ENCODE data around the gene AGPS.
"Not testable (repeated sequence)": the region's sequence is repeated elsewhere in the genome, so short reads cannot be mapped to it uniquely, and the experiment has no call there.

The AGPS gene

DNA sequence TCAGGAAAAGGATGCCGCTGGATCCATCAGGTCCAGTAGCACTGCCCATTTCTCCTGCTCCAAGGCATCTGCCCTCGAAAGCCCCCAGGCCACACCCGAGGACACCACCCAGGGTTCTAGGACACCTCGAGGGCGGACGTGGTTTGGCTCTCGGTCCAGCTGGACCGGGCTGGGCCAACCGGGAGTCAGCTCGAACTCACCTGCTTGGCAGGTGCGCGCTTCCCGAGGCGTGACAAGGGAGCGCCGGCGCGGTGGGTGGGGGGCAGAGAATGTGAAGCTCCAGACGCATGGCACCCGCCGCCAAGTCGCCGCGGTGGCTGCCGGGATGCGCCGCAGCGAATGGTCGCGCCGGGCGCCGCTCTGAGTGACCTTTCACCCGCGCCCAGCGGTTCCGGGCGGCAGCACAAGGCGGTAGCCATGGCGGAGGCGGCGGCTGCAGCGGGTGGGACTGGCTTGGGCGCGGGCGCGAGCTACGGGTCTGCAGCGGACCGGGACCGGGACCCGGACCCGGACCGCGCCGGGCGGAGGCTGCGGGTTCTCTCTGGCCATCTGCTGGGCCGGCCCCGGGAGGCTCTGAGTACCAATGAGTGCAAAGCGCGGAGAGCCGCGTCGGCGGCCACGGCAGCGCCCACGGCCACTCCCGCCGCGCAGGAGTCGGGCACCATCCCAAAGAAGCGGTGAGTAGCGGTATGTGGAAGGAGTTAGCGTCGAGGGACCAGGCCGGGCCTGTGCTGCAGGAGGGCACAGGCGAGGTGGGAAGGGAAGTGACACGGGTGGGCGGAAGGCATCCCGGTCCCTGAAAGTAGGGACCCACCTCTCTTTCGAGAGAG, at the start of gene AGPS:
TSS of gene AGPS (plus strand) at position 401 of the 830 bp plus-strand sequence. CDS start at position 418, 17 bp downstream.
- DNase-seq (ENCODE audit: low read depth): peak; percentile 32

DNA sequence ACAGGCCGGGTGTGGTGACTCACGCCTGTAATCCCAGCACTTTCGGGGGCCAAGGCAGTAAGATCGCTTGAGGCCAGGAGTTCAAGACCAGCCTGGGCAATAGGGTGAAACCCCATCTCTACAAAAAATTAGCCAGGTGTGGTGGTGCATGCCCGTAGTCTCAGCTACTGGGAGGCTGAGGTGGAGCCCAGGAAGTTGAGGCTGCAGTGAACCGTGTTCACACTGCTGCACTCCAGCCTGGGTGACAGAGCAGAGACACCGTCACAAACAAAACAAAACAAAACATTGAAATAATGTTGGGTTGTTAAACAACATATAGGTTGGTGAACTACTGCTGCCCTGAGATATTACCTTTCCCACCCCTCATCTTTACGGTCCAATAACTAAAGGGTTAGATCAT, 48.8 kb upstream of the AGPS start:
- DNase-seq (ENCODE audit: low read depth): no peak

DNA sequence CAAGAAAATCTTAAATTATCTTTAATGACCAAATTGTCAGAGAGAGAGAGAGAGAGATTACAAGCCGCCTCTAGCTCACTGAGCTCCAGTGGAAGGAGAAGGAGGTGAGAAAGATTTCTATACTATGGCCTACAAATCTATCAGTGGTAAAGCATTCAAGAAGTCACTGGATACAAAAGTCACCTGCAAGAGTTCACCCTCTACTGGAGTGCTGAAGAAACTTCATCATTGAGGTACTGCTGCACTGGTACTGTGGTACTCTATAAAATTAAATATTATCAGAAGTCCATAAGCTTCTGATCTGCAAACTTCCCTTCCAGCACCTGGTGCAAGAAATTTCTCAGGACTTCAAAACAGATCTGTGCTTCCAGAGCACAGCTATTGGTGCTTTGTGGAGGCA, 48.3 kb upstream of the AGPS start:
- DNase-seq (ENCODE audit: low read depth): no peak

DNA sequence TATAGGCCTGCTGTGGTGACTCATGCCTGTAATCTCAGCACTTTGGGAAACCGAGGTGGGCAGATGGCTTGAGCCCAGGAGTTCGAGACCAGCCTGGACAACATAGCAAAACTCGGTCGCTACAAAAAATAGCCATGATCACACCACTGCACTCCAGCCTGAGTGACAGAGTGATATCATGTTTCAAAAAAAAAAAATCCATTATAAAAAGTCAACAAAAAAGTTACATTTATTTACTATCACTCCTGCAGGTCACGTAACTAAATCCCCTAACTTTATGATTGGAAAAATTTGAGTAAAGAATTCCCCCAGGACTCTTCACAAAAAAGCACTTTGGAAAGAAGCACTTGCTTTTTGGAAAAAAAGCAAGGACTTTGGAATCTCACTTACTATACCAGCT, 46.4 kb upstream of the AGPS start:
- no peak for DNase-seq (ENCODE audit: low read depth)

DNA sequence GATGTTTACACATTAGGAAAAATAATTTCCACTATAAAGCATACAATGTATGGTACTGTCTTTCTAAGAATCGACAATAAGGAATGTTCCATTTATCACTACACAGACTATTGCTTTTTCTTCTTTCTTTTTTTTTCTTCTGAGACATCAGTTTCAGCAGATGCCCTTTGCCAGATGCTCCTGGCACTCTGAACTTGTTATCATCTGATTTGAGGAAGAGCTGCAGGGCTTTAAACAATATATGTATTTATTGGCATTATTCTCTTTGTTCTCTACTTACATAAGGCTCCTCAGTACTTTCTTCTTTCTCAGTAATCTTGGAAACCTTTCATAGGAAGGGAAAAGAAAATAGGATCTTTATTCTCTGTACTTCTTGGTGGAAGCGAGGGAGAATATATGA, 45.0 kb upstream of the AGPS start:
- DNase-seq (ENCODE audit: low read depth): no peak

DNA sequence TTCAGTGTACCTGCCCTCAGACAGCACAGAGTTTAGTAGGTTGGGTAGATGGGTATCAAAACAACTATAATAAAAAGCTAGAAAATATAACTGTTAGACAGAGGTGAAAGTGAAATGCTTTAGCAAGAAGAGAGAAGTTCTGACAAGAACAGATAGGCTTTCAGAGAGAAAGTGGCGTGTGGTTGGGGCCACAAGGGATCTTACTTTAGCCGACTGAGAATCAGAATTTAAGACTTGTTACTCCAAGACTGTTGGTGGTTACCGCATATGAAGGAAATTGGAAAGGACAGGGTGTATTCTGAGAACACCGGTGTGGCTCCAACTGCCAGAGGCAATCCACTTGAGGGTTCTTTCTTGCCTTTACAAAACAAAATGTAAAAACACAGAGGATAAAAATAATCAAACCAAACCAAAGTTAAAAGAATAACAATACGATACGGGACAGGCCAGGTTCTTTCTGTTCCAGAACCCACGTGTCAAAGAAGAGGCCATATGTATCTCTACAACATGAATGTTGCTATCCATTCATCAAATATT, 44.4 kb upstream of the AGPS start:
- DNase-seq (ENCODE audit: low read depth): no peak

DNA sequence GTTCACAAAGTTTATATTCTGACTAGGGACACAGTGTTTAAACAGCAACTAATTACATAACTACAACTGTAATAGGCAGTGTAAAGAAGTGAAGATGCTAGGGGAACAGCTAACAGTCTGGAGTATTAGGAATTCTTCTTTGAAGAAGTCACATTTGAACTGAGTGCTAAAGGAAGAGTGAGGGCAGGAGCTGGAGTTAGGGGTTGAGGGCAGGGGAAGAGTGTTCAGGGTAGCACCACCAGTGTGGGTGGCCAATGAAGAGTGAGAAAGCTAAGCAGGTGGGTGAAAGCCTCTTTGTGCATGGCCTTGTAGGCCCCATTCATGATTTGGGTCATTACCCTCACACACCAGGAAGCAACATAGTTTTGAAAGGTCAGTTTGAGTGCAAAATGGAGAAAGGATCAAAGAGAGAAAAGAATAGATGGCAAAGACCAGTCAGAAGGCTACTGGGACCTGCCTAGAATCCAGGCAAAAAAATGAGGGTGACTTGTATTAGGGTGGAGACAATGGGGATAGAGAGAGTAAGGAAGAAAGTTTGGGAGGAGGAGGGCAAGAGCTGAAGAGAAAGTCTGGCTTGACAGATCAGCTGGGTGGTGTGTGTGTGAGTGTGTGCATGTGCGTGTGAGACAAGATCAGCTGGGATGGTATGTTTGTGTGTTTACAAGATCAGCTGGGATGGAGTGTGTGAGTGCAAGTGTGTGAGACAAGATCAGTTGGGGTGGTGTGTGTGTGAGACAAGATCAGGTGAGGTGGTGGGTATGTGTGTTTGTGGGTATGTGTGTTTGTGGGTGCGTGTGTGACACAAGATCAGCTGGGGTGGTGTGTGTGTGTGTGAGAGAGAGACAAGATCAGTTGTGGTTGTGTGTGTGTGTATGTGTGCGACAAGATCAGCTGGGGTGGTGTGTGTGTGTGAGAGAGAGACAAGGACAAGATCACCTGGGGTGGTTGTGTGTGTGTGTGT, 43.6 kb upstream of the AGPS start:
- DNase-seq (ENCODE audit: low read depth): no peak

DNA sequence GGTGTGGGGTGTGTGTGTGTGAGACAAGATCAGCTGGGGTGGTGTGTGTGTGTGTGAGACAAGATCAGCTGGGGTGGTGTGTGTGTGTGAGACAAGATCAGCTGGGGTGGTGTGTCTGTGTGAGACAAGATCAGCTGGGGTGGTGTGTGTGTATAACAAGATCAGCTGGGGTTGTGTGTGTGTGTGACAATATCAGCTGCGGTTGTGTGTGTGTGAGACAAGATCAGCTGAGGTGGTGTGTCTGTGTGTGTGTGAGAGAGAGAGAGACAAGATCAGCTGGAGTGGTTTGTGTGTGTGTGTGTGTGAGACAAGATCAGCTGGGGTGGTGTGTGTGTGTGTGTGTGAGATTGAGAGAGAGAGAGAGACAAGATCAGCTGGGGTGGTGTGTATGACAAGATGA, 41.9 kb upstream of the AGPS start:
- not testable (repeated sequence) for DNase-seq (ENCODE audit: low read depth)

DNA sequence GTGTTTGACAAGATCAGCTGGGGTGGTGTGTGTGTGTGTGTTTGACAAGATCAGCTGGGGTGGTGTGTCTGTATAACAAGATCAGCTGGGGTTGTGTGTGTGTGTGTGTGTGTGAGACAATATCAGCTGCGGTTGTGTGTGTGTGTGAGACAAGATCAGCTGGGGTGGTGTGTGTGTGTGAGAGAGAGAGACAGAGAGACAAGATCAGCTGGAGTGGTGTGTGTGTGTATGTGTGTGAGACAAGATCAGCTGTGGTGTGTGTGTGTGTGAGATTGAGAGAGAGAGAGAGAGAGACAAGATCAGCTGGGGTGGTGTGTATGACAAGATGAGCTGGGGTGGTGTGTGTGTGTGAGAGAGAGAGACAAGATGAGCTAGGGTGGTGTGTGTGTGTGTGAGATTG, 41.5 kb upstream of the AGPS start:
- DNase-seq (ENCODE audit: low read depth): not testable (repeated sequence)

DNA sequence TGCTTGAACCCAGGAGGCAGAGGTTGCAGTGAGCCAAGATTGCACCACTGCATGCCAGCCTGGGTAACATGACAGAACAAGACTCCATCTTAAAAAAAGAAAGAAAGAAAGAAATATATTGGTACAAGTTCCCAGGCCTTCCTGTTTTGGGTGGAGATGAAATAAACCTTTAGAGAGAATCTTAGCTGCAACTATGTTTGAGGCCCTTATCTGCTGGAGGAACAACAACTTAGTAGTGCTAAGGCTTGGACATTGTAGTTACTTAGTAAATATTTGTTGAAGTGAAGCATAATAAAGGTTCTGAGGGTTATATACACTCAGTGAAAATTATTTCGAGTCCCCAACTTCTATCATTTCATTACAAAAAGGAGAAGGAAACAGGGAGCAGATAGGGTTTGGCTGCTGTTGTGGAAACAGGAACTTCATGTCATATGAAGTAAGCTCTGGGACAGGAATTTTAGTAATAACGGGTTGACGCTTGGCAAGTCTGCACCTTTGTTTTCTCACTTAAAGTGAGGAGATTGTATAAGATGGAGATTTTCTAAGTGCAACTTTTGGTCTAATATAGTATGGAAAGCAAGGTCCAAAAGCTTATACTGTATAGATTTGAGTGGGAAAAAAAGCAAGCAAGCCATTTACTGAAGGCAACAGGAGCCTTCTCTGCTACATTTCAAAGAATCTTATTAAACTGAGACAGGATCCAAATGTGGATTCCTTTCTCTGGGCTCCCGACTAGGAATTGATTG, 40.0 kb upstream of the AGPS start:
- no peak for DNase-seq (ENCODE audit: low read depth)

DNA sequence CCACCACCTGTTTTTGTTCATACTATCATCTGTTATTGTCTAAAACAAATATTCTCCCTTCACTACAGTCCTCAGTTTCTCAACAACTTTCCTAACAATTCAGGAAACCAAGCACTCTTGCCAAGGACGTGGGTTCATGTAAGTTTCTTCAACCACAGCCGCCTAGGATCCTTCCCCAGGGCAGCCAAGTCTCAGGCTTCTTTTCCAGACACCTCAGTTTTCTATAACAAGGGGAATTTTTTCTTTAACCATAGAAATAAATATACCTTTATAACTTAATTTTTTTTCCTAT, 39.4 kb upstream of the AGPS start:
- DNase-seq (ENCODE audit: low read depth): no peak

DNA sequence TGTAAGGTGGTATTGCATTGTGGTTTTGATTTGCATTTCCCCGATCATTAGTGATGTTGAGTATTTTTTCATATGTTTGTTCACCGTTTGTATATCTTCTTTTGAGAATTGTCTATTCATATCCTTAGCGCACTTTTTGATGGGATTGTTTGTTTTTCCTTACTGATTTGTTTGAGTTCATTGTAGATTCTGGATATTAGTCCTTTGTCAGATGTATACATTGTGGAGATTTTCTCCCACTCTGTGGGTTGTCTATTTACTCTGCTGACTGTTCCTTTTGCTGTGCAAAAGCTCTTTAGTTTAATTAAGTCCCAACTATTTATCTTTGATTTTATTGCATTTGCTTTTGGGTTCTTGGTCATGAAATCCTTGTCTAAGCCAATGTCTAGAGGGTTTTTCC, 38.0 kb upstream of the AGPS start:
- not testable (repeated sequence) for DNase-seq (ENCODE audit: low read depth)

DNA sequence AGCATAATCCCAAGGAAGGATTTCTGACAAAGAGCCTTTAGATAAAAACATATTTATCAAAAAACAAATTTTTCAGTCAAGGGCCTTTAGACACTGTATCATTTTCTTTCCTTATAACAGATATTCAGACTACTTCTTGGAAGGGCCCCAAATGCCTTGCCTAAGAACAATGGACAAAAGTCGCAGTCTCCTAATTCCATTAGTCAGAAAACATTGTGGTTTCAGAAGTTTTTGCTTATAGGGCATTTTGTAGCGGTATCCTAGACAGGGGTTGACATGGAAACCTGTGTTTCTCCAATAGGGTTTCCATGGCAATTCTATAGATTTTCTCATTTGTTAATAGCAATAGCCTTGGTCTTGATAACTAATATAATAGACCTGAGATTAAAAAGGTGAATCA, 36.7 kb upstream of the AGPS start:
- no peak for DNase-seq (ENCODE audit: low read depth)

DNA sequence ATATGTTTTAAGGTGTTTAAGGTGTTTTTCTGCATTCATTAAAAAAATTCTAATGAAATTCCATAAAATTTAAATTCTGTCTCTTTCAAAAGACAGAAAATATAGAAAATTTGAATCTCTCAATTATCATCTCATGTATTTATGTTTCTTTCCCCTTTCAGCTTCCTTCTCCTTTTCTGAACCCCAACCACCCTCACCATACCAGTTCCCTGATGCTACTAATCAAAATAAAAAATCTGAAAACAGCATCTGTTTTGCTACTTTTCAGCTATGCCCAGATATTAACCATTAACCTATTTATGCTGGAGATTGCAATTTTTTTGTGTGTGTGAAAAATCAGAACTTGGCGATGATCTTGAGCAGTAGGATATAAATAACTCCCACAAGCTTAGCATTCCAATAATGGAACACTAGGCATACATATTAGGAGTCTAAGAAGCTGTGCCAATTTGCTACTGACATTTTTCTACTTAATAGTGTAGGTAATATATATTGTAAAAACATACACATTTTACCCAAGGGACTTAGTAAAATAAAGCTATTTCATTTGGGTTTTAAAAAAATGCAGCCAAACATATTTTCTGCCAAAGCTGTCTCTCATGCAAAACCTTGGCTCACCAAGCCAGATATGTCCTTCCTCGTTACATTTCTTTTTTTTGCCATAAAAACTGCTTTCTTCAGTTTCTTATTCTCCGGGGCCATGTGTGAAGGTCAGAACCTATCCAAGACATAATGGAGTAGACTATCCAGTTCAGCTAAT, 32.6 kb upstream of the AGPS start:
- DNase-seq (ENCODE audit: low read depth): no peak

DNA sequence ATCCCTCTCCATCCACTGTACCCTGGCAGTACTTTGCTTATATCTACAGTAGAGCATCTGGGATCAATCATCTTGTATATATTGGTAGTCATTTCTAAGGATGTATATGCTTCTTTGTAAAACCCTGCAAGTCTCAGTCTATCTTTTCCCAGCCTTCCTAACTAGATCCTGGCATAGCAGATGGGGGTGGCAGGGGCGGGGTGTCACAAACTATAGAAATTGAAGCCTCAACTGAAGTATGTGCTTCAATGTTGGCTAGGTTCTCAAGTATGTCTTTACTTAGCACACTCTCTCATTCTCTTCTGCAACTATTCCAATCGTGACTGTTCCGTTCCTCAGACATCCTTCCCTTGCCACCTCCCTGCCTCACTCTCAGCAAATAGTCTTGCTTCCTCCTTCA, 30.1 kb upstream of the AGPS start:
- DNase-seq (ENCODE audit: low read depth): no peak

DNA sequence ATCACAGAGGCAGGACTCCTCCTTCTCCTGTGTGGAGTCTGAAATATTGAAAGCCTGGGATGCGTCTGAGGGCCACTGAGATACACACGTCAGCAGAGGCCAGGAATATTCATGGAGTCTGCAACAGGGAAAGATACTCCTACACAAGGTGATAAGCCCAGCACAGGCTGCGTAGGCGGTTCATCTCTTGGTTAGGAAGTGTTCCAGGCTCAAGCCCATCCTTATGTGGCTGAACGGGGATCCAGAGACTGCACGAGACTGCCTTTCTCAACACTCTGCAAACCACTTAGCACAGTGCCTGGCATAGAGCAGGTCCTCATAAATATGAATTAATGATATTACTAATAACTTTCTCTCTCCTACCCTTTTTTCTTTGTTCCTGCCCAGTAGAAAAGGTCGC, 29.2 kb upstream of the AGPS start:
- no peak for DNase-seq (ENCODE audit: low read depth)

DNA sequence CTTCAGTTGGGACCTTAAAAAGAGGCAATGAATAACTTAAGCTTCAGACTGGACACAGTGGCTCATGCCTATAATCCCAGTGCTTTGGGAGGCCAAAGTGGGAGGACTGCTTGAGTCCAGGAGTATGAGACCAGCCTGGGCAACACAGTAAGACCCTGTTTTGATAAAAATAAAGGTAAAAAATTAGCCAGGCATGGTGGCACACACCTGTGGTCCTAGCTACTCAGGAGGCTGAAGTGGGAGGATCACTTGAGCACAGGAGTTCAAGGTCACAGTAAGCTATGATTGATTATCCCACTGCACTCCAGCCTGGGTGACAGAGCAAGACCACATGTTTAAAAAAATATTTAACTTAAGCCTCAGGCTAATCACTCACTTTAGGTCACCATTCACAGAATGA, 26.8 kb upstream of the AGPS start:
- DNase-seq (ENCODE audit: low read depth): not testable (repeated sequence)

DNA sequence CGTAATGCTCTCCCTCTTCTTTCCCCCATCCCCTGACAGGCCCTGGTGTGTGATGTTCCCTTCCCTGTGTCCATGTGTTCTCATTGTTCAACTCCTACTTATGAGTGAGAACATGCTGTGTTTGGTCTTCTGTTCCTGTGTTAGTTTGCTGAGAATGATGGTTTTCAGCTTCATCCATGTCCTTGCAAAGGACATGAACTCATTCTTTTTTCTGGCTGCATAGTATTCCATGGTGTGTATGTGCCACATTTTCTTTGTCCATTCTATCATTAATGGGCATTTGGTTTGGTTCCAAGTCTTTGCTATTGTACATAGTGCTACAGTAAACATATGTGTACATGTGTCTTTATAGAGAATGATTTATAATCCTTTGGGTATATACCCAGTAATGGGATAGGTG, 24.6 kb upstream of the AGPS start:
- DNase-seq (ENCODE audit: low read depth): not testable (repeated sequence)

DNA sequence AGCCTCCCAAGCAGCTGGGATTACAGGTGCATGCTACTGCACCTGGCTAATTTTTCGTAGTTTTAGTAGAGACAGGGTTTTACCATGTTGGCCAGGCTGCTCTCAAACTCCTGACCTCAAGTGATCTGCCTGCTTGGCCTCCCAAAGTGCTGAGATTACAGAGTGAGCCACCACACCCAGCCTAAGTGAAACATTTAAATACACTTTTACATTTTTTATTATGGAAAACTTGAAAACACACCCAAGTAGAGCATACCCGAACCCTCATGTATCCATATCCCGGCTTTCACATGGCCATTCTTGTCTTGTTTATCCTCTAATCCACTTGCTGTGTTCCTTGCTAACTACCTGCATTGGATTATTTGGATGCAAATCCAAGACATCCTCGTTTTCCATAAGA, 13.2 kb upstream of the AGPS start:
- no peak for DNase-seq (ENCODE audit: low read depth)

DNA sequence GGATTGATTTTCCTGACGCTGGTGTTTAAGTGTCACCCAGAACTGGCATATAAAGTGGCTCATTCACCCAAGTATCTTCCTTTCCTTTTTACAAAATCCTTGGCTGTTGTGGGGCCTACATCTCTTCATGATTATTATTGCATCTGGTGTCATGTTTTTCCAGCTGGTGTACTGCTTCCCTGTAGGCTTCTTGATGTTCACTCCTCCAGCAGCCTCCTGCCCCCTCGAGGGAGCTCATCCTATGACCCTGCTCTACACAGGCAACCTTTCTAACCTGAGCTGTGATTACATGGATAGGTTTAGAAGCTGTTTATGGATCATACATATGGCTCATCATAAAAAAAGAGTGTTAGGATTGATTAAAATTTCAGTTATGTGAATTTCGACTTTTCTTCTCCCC, 12.4 kb upstream of the AGPS start:
- no peak for DNase-seq (ENCODE audit: low read depth)

DNA sequence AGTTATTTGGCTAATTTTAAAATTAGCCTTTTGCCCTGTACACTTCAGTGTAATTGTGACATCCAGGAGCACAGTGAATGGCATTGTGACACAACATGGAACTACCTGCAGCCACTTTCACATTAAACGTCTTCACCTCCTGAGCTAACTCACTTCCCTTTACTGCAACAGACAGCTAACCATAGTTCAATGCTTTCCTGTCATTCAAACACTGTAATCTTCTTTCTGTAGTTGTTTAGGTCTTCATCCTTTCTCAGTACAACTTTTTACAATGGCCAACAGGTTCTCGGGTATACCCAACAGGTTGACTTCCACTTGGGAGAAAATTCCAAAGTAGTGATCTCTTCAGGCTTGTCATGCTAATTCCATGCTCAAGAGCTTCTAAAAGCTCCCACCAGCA, 8.6 kb upstream of the AGPS start:
- DNase-seq (ENCODE audit: low read depth): no peak

DNA sequence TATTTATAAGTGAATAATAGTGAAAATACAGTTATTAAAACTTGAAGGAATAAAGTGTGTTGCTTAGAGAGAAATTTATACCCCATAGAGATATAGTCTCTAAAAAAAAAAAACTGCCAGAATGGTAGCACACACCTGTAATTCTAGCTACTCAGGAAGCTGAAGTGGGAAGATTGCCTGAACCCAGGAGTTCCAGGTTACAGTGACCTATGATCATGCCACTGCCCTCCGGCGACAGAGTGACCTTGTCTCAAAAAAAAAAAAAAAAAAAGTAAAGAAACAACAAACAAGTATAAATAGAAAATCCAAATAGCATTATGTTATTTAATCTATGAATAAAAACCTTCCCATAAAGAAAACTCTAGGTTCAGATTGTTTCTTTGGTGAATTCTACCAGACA, 7.4 kb upstream of the AGPS start:
- DNase-seq (ENCODE audit: low read depth): no peak
